ENCODE data around the gene PNMA6A.
"Not testable (repeated sequence)": the region's sequence is repeated elsewhere in the genome, so short reads cannot be mapped to it uniquely, and the experiment has no call there.

DNA sequence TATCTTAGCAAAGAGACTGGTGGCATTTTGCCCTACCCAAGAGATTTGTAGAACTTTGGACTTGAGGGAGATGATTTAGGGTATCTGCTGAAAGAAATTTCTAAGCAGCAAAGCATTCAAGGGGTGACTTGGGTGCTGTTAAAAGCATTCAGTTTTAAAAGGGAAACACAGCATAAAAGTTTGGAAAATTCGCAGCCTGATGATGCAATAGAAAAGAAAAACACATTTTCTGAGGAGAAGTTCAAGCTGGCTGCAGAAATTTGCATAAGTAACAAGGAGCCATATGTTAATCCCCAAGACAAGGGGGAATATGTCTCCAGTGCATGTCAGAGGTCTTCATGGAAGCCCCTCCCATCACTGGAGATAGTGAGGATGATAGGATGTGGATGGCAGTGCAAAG is 32.7 kb downstream of the PNMA6A start:
- TF ChIP-seq ZSCAN30, ZSCAN23 (tag by site-specific recombination; IDR thresholded peaks at IDR 0.05): not testable (repeated sequence)
- TF ChIP-seq, protein P1, sequence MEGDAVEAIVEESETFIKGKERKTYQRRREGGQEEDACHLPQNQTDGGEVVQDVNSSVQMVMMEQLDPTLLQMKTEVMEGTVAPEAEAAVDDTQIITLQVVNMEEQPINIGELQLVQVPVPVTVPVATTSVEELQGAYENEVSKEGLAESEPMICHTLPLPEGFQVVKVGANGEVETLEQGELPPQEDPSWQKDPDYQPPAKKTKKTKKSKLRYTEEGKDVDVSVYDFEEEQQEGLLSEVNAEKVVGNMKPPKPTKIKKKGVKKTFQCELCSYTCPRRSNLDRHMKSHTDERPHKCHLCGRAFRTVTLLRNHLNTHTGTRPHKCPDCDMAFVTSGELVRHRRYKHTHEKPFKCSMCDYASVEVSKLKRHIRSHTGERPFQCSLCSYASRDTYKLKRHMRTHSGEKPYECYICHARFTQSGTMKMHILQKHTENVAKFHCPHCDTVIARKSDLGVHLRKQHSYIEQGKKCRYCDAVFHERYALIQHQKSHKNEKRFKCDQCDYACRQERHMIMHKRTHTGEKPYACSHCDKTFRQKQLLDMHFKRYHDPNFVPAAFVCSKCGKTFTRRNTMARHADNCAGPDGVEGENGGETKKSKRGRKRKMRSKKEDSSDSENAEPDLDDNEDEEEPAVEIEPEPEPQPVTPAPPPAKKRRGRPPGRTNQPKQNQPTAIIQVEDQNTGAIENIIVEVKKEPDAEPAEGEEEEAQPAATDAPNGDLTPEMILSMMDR (tag by site-specific recombination; IDR thresholded peaks at IDR 0.05): not testable (repeated sequence)
